ENCODE measurements around the gene TBC1D28.
"Not testable (repeated sequence)": the region's sequence is repeated elsewhere in the genome, so short reads cannot be mapped to it uniquely, and the experiment has no call there.

The TBC1D28 gene

DNA sequence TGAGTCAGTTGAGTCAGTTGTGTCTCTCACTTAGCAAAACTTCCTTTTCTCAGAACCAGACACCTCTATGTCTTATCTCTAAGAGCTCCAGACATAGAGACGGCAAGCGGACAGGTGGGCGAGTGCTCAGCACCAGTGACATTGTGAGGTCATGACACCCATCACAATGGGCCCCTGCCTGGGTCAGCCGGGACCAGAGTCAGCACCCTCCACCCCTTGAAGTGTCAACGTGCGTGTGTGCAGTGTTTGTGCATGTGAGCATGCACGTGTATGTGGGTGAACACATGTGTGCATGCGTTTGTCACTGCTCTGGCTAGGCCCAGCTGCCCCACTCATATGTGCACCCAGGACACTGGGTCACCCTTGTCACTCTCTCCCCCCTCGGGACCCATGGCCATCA, at the start of gene TBC1D28:
Gene TBC1D28, minus strand, starts transcription at position 101 of the 400 bp plus-strand sequence. CDS start 3,039 bp downstream, outside the sequence.
- DNase-seq (ENCODE audit: low read depth in 2 of 3, low spot score in 1 of 3): not testable (repeated sequence)

DNA sequence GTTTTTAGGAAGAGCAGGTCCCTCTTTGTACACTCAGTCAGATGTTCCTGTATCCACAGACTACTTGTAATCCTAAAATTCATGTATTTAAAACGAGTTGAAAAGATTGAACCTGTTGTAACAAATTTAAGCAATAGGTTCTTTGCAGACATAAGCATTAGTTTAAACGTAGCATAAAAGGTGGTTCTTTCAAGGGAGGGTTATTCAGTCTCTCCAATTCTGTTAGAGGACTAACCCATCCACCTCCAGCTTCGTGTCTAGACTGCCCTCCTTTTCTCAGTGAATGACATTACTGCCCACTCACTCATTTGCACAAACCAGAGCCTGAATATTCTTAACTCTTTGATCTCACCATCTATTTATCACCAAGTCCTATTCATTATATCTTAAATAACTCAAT, 38.5 kb upstream of the TBC1D28 start:
- DNase-seq (ENCODE audit: low read depth in 2 of 3, low spot score in 1 of 3): not testable (repeated sequence)

DNA sequence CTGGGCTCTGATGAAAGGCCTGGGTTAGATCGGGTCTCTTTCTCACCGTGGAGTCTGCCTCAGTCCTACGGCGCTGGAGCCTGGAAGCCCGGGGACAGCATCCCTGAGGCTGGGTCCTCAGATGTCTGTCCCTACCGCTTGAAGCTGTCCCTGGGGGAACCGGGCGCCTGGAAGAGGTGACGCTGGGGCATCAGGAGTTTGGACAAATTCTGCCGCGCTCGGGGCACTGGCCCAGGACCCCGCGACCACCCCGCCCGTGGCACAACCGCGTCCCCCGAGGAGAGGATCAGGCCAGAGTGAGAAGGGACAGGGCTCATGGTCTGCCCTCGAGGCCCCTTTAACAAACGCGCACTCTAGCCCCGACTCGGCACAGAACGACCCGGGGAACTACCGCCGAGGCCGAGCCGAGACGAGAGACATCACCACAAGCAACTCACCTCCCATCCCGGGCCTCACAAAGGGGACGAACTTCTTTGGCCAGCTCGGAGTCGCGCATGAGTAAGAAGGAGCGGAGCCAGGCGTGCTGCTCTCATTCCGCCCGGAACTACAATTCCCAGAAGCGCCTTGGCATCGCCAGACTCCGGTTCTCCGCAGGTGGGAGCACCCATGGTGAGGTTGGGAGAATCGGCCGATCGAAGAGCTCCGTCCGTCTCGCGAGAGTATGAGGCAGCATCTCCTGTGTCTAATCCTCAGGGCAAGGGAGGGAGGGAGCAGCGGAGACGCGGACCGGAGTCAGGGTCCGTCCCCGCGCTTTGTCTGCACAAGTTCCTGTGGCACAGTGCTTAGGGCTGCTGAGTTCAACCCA, 37.8 kb upstream of the TBC1D28 start, which contains the start of gene FOXO3B:
Gene FOXO3B, minus strand, starts transcription at position 548 of the 805 bp plus-strand sequence. CDS start 663 bp downstream, outside the sequence.
- peak; percentile 47 to 68 (median 66) for DNase-seq (ENCODE audit: low read depth in 2 of 3, low spot score in 1 of 3)

DNA sequence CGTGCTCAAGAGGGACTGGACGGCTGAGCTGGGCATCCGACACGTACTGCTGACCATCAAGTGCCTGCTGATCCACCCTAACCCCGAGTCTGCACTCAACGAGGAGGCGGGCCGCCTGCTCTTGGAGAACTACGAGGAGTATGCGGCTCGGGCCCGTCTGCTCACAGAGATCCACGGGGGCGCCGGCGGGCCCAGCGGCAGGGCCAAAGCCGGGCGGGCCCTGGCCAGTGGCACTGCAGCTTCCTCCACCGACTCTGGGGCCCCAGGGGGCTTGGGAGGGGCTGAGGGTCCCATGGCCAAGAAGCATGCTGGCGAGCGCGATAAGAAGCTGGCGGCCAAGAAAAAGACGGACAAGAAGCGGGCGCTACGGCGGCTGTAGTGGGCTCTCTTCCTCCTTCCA, 33.2 kb upstream of the TBC1D28 start:
- DNase-seq (ENCODE audit: low read depth in 2 of 3, low spot score in 1 of 3): not testable (repeated sequence)

DNA sequence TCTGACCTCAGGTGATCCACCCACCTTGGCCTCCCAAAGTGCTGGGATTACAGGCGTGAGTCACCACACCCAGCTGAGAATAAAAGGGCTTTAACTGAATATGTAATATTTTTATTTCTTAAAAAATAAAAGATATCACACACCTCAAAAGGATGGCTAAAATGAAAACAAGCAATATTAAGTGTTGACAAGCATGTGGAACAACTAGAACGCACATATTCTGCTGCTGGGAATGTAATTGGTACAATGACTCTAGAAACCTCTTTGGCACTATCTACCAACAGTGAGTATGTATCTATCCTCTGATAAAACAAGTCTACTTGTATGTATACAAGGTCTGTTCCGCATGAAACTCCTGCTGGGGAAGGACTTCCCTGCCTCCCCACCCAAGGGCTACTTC, 32.7 kb upstream of the TBC1D28 start:
- DNase-seq (ENCODE audit: low read depth in 2 of 3, low spot score in 1 of 3): not testable (repeated sequence)

DNA sequence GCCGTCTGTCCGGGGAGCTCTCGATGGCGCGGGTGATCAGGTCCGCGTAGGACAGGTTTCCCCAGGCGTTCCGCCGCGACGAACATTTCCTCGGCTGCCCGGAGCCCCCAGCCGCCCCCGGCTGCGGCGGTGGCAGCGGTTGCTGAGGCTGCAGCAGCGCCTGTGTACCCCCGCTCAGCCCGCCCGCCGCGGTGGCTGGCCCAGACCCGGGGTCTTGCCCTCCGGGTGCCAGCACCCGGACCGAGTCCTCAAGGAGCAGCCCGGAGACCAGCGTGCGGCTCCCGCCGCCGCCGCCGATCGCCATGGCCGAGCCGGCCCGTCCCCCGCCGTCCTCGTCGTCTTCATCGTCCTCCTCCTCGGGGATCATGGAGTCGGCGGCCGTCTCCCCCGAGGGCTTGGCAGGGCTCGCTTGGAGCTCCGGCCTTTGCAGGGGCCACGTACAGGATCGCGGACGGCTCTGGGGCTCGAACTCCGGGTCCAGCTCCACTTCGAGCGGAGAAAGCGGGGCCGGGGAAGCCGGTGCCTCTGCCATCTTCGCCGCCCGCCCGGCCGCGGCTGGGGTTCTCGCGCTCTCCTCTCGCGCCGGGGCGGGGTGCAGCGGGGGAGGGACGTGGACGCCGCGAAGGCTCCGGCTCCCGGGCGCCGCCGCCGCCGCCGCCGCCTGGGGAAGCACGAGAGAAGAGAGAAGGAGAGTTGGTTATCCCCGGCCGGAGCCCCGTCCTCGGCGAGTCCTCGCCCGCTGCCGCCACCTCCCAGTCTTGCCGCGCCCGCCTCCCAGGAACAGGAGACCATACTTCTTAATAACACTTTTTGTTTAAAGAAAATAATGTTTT, 28.4 kb upstream of the TBC1D28 start:
- DNase-seq (ENCODE audit: low read depth in 2 of 3, low spot score in 1 of 3): not testable (repeated sequence)

DNA sequence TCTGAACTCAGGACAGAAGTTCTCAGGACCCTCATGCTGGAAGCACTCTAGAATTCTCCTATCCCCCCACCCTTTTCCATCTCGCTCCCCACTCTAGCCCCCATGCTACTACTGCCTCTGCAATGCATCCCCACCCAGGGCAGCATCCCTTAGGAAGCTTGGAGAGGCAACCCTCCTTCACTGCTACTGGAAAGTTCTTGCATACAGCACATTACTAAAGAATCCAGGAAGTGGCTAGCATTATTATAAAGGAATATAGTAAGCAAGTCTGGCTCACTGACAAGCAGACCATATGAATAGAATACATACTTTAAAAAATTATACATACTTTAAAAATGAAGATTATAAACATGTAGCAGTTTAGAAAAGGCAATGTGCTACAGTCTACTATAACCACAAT, 24.4 kb upstream of the TBC1D28 start:
- not testable (repeated sequence) for DNase-seq (ENCODE audit: low read depth in 2 of 3, low spot score in 1 of 3)

DNA sequence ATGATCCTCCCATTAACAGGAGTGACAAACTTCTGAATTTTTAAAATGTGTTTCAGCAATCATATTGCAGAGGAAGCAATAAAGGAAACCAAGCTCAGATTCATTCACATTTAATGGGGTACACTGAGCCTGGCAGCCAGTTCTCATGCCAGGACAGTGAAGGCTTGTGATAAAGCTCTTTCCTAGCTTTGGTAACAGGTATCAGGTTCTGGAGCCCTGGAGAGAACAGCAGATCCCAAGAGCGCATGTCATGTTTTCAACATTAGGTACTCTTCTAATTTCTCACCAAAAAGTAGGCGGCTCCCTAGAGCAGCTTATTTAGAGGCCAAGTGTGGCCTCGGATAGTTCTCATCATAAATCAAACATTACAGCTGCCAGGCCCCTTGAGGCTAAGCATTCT, 23.3 kb upstream of the TBC1D28 start:
- DNase-seq (ENCODE audit: low read depth in 2 of 3, low spot score in 1 of 3): not testable (repeated sequence)

DNA sequence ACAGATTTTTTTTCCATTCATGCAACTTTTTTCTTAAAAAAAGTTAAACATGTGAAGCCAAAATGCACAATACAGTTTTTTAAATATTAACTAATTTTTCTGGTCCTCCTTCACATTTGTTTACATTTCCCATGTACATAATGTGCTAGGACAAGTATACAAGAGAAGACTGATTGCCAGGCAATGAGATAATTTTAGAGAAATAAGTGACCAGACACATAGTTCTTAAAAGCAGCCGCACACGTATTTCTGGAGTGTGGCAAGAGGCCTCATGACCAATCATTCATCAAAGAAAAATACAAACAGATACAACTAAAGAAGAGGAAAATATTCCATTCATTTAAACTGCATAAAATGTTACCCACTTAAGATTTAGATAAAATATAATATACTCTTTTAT, 22.1 kb upstream of the TBC1D28 start:
- DNase-seq (ENCODE audit: low read depth in 2 of 3, low spot score in 1 of 3): not testable (repeated sequence)

DNA sequence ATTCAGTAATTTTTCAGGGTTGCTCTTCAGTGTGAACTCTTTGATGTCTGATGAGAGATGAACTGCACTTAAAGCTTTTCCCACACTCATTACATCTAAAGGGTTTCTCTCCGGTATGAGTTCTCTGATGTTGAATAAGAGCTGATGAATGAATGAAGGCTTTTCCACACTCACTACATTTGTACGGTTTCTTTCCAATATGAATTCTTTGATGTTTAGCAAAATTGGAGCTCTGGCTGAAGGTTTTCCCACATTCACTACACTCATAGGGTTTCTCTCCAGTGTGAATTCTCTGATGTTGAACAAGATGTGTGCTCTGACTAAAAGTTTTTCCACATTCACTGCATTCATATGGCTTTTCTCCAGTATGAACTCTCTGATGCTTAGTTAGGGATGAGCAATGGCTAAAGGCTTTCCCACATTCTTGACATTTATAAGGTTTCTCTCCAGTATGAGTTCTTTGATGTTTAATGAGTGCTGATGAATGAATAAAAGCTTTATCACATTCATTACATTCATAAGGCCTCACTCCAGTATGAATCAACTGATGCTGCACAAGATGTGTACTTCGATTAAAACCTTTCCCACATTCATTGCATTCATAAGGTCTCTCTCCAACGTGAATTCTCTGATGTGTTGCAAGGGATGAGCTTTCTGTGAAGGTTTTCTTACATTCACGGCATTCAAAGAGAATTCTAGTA, 17.9 kb upstream of the TBC1D28 start:
- not testable (repeated sequence) for DNase-seq (ENCODE audit: low read depth in 2 of 3, low spot score in 1 of 3)

DNA sequence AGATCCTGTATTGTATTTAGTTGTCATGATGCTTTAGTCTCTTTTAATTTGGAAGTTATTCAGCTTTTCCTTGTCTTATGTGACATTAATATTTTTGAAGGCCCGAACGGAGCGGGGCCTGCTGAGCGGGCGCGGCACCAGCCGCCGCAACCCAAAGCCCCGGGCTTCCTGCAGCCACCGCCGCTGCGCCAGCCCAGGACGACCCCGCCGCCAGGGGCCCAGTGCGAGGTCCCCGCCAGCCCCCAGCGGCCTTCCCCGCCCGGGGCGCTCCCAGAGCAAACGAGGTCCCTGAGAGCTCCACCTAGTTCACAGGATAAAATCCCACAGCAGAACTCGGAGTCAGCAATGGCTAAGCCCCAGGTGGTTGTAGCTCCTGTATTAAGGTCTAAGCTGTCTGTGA, 5.9 kb upstream of the TBC1D28 start:
- DNase-seq (ENCODE audit: low read depth in 2 of 3, low spot score in 1 of 3): not testable (repeated sequence)

DNA sequence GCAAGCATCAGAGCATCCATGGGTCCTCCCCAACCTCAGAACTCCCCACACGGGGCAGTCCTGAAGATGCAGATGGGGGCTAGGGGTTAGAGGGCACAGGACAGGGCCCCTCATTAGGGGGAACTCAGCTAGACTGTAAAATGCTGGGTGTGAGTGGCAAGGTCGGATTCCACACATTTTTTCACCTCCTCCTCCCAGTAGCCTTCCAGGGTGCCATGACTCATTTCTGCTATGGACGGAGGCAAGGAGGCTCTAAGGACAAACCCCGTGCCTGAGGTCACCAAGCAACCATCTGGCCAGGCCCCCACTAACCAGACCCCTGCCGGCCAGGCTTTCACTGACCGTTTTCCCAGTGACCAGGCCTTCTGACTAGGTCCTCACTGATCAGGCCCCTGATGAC, 1.1 kb downstream of the TBC1D28 start:
- not testable (repeated sequence) for DNase-seq (ENCODE audit: low read depth in 2 of 3, low spot score in 1 of 3)

DNA sequence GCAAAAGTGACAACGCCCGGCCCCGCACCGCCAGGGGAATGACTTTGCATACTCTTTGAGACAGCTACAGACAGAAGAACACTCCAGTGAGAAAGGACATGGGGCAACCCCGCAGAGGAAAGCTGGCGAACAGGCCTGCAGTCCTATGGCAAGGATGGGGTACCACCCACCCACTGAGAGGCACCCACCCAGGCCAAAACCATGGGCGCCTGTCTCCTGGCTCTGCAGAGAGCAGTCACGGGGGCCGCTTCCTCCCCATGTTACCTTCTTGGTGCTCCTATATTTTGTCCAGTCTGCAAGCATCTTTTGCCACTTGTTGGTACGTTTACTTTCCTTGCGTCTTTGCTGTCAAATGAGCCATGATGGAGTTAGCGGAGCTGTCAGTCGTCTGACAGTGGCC, 5.8 kb downstream of the TBC1D28 start:
- not testable (repeated sequence) for DNase-seq (ENCODE audit: low read depth in 2 of 3, low spot score in 1 of 3)

DNA sequence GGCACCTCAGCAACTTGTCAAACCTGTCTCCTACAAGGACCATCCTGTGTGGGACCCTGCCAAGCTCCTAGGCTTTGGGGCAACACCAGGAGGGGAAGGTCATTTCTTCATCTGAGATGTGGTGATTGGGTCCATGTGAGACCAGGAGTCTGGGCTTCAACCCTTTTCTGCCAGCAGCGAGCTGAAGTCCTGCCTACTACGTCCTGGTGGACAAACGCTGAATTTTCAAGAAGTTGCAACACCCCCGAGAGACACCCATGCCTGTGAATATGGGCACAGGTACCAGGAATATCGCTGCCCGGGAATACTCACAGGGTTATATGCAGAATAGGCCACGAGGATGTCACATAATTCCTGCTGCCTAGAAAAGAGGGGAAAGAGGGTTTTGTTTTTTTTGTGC, 8.0 kb downstream of the TBC1D28 start:
- not testable (repeated sequence) for DNase-seq (ENCODE audit: low read depth in 2 of 3, low spot score in 1 of 3)

DNA sequence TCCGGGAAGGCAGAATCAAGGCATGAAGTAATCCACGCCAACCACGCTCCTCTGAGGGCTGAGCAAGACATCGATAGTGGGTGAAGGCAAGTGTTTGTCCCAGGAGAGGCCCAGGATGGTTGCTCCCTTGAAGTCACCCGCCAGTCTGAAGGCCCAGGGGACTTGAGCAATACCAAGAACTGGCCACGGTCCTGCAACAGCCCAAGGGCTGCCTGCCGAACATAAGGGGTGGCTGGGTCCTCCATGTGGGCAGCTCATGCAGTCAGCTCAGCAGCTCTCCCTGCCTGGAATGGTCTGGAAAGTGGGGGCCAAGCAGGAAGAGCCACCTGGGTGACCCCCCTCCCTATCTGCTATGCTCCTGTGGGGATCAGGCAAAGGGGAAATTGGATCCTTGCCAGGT, 8.4 kb downstream of the TBC1D28 start:
- DNase-seq (ENCODE audit: low read depth in 2 of 3, low spot score in 1 of 3): not testable (repeated sequence)

DNA sequence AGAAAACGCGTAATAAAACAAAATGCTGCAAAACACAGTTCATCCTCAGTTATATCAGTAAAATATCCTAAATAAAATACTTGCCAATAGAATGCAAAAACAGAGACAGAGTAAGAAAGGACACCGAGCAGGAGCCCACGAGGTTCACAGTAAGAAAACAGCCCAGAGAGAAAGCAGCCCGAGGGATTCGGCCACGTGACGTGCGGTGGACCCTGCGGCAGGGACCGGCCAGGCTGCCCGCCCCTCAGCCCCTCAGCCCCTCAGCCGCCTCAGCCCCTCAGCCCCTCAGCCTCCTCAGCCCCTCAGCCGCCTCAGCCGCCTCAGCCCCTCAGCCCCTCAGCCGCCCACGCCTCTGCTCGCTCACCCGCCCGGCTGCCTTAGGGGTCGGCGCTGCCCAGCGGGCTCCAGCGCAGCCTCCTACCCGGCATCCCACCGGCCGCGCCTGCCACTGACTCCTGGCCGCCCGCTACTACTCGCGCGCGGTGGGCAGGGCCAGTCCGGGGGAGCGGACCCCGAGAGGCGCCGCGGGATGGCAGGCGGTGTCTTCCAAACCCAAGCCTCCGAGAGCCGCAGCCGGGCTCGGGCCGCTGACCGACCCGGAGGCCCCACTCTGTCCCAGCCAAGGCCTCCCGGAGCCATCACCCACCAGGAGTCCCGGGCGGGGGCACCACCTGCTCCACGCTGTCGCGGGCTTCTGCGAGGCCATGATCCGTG, 9.5 kb downstream of the TBC1D28 start:
- not testable (repeated sequence) for DNase-seq (ENCODE audit: low read depth in 2 of 3, low spot score in 1 of 3)

DNA sequence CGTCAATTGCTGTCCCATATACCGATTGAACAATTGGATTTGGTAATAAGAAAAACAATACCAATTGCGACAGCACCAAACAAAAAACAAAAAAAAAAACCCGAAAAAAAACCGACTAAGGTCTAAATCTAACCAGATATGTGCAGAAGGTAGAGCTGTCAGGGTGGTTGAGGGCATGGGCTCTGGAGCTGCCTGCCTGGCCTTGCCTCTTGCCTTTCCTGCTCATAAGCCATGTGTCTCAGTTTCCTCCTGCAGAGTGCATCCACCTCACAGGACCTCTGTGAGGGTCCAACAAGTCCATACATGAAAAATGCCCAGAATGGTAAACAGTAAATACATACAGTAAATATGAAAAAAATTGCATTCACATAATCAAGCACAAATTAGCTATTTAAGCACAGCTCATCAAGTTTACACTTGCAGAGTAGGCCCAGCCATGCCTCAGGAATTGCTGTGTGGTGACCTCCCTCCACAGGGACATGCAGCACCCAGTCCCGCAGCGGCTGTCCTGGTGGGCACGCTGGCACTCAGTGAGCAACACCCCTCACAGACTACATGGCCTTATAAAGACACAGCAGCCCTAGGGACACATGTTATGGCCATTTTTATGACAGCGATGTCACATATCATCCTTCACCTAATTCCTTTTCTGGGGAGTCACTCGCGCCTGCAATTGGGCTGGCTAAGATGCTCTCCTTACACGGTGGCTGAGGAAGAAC, 17.9 kb downstream of the TBC1D28 start:
- no peak for DNase-seq (ENCODE audit: low read depth in 2 of 3, low spot score in 1 of 3)

DNA sequence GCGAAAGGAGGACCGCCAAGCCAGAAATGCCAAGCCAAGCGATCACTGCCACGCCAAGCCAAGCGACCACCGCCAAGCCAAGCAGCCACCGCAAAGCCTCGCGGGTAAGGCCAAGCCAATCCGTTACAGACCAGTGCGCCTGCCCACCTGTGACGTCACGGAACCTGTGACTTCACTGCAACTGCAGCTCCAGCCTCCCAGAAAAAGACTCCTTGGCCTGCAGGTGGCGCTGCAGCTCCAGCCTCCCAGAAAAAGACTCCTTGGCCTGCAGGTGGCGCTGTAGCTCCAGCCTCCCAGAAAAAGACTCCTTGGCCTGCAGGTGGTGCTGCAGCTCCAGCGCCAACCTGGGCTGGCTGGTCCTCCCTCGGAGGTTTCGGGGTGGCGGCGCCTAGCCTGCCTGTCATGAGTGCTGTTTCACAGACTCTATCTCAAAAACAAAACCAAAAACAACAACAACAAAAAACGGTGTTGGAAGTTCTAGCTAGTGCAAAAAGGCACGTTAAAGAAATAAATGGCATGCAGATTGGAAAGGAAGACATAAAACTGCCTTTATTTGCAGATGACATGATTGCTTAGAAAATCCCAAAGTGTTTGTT, 18.6 kb downstream of the TBC1D28 start:
- DNase-seq (ENCODE audit: low read depth in 2 of 3, low spot score in 1 of 3): peak; percentile 89 to 95 (median 94)

DNA sequence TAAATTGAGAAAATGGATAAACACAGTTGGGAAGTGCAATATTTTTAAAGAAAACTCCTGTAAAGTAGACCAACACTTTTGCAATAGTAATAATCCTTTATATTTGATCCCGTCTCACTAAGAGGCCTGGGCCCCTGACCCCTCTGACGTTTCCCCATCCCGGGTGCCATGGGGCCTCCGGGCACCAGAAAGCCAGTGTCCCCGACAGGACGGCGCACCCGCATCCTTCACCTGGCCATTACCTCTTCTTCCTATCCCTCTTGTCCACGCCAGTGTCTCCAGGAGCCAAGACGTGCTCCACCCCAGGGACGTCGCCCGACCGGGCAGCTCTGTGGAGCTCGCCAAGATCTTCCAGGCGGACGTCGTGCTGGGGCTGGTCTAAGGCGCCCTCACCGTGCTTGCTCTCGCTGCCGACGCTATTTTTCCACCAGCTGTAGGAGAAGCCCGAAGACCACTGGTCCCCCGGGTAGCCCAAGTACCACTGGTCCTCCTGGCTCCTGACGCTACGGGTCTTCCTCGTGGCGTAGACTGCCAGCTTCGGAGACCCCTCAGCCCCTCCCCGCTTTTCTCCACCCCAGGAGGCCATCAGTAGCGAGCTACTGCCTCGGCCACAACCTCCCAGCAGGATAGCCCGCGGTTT, 19.2 kb downstream of the TBC1D28 start:
- DNase-seq (ENCODE audit: low read depth in 2 of 3, low spot score in 1 of 3): not testable (repeated sequence)
